Tibial artery (tissue), 4 donors: ENCODE results near the gene TPM2.

Experiments
- DNase-seq, 2 donors: peaks; one replicate each; pipeline ENCODE4 v3.0.0-alpha.2; 2019
- H3K27ac ChIP-seq, 2 donors: fragments of 200-600 bp; sonication (generic) in 1 of 2; 1 replicate in 1 of 2; 2 replicates in 1 of 2; pipeline ENCODE4 v1.5.1; 2018 to 2019; ENCODE audit warnings: mild to moderate bottlenecking in 1 of 2
- H3K27me3 ChIP-seq, 2 donors: fragments of 200-600 bp; sonication (generic) in 1 of 2; one replicate each; pipeline versions ENCODE4 v1.5.1 to v1.6.0; 2016 to 2019
- H3K36me3 ChIP-seq, 3 donors: fragments of 200-600 bp; sonication (generic) in 2 of 3; one replicate each; pipeline ENCODE4 v1.5.1; 2016 to 2019; ENCODE audit warnings: mild to moderate bottlenecking in 2 of 3
- H3K4me1 ChIP-seq, 4 donors: fragments of 200-600 bp; sonication (generic) in 2 of 4; 1 replicate in 3 of 4; 2 replicates in 1 of 4; pipeline ENCODE4 v1.5.1; 2016 to 2019
- H3K4me3 ChIP-seq, 2 donors: fragments of 200-600 bp; sonication (generic) in 1 of 2; 1 replicate in 1 of 2; 2 replicates in 1 of 2; pipeline ENCODE4 v1.5.1; 2018 to 2019; ENCODE audit warnings: mild to moderate bottlenecking in 2 of 2
- H3K9me3 ChIP-seq, 3 donors: fragments of 200-600 bp; sonication (generic) in 1 of 3; one replicate each; pipeline ENCODE4 v1.5.1; 2016 to 2019
- CTCF ChIP-seq, 2 experiments: fragments of 200-600 bp in 1 of 2; fragments of 450-650 bp in 1 of 2; IDR thresholded peaks; one replicate each; pipeline ENCODE4 v1.5.1; 2017 to 2019; ENCODE audit warnings: antibody characterized with exemption in 2 of 2, mild to moderate bottlenecking in 1 of 2, moderate library complexity in 1 of 2
- intact Hi-C: fragments of 100-400 bp; cut with DNase I; formaldehyde crosslinking; loops from one replicate; pipeline ENCODE4 v1.15.0; 2023; ENCODE audit warnings: low total_unique reads

The TPM2 gene

DNA sequence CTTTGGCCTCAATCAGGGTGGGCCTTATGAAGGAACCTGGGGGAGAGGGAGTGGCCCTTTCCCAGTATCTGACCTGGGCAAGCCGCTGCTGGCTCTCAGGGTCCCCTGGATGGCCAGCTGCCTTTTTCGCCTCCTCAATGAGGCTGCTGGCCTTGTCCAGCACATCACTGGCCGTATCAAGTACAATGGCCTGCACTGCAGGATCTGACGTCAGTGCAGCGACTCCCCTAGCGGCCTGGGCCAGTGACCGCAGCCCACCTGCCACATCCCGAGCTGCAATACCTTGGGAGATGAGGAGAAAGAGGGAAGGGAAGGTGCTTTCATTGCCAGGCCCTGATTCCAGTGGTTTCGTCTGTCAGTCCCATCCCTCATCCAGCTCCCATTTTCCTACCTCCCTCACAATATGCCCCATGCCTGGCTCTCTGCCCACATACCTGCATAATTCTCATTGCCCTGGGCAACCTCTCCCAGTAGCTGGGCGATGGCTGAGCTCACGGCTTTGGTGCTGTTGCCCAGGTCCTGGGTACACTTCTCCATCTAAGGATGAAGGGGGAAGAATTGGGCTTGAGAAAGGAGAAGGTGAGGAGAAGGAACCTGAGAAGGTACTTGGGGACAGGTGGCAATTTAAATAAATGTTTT, 23.2 kb upstream of the TPM2 start:
- H3K4me3 ChIP-seq, result no peak overlapping the region
- peaks cover 95 to 100% (median 97%) of the 10 kb centered on the region in 3 donors for H3K36me3 ChIP-seq
- intact Hi-C loops, result no loop called here
- H3K4me1 ChIP-seq, result peaks cover 0 to 11% (median 3%) of the 10 kb centered on the region in 4 donors
- TF ChIP-seq CTCF (IDR thresholded peaks at IDR 0.05), result no peak
- DNase-seq, result no peak
- no peaks in the 10 kb centered on the region for H3K27me3 ChIP-seq
- peak overlapping the region; percentile 31 to 45 for H3K27ac ChIP-seq
- H3K9me3 ChIP-seq, result no peaks in the 10 kb centered on the region

DNA sequence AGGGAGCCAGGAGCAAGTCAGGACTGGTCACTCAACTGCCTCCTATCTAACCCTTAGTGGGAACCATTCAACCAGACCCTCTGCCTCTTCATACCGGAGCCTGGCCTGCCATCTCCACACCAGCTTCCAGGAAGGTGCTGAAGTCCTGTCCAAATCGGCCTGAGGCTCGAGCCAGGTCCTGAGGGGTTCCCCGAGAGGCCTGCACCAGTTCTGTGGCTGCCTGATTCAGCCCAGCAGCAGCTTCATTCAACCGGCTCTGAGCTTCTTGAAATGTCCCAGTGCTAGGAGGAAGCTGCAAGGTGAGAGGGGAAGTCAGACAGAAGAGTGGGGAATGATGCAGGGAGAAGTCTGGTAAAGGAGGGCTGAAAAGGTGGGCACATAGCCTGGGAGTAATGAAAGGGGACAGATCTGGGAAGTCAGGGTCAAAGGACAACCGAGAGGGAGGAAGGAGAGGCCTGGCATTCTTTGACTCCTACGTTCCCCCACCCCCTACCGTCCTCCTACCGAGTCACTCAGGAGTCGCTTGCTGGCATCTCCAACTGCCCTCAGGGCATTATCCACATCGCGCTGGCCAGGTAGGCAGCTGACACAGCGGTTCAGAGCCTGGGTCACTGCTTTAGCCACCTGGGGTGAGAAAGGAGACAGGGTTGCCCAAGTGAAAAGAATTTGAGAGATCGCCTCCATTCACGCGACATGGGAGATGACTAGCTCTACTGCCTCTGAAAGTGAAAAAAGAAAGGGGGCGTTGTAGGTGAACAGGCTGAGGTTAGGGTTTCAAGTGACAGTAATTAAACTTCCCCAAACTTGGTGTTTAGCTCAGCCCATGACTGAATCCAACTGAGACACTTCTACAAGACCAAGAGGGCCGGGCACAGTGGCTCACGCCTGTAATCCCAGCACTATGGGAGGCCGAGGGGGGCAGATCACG, 22.0 kb upstream of the TPM2 start:
- DNase-seq, result no peak
- intact Hi-C loops, result no loop called here
- no peak for TF ChIP-seq CTCF (IDR thresholded peaks at IDR 0.05)

DNA sequence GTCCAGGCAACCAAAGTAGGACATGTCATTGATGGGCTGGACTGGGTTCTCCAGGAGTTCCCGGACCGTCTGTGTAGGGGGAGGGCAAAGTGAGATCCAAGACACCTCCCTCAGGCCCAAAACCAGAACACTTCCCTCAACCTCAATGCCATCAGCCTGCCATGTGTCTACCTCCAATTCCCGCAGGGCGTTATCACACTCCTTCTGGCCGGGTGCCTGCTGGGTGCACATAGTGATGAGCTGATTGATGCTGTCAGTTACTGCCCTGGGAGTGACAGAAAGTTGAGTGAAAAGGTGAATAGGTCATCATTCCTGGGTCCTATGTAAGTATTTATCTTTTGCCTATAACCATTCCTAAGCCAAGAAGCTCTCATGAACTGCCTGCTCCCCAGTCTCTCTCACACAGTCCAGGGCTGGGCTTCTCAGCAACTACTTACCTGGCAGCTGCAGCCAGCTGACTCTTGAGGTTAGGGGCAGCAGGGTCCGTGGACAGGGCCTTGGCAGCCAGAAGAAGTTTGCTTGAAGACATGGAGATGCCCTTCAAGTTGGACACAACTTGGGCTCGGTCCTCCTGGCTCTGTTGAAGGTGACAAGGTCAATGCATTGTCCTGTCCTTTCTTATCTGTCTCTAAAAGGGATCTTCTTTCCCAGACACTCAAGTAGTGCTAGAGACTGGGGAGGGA, 21.2 kb upstream of the TPM2 start:
- Histone ChIP-seq H3K4me3 (no peak overlapping the region), H3K36me3 (peaks cover 95 to 100% (median 97%) of the 10 kb centered on the region in 3 donors), H3K9me3 (no peaks in the 10 kb centered on the region), H3K27me3 (no peaks in the 10 kb centered on the region), H3K27ac (peak overlapping the region; percentile 45), H3K4me1 (peaks cover 0 to 11% (median 0%) of the 10 kb centered on the region in 4 donors)
- intact Hi-C loops, result no loop called here
- no peak for TF ChIP-seq CTCF (IDR thresholded peaks at IDR 0.05)
- no peak for DNase-seq

More for the DNA sequence above, 22.0 kb upstream of the TPM2 start:
- Histone ChIP-seq H3K36me3 (peaks cover 95 to 100% (median 97%) of the 10 kb centered on the region in 3 donors), H3K4me3 (no peak overlapping the region), H3K9me3 (no peaks in the 10 kb centered on the region), H3K27me3 (no peaks in the 10 kb centered on the region), H3K4me1 (peaks cover 0 to 11% (median 3%) of the 10 kb centered on the region in 4 donors), H3K27ac (peak overlapping the region; percentile 45)

- Histone ChIP-seq H3K27ac (peak overlapping the region; percentile 26 to 97), H3K4me1 (peaks cover 0 to 5% (median 0%) of the 10 kb centered on the region in 4 donors), H3K4me3 (no peak overlapping the region)
These were observed 18.4 kb upstream of the TPM2 start for GRCh38 chr9:35708146-35708545.

More at GRCh38 chr9:35708146-35708545, 18.4 kb upstream of the TPM2 start:
- no peak for TF ChIP-seq CTCF (IDR thresholded peaks at IDR 0.05)
- DNase-seq, result no peak
- intact Hi-C loops, result no loop called here
- peaks cover 97 to 100% (median 97%) of the 10 kb centered on the region in 3 donors for H3K36me3 ChIP-seq
- H3K27me3 ChIP-seq, result no peaks in the 10 kb centered on the region
- H3K9me3 ChIP-seq, result no peaks in the 10 kb centered on the region
